B cell (primary cell): ENCODE results near the gene RALY. TPM values are rescaled to one million over a fixed set of nuclear protein-coding genes. Genes with fewer than 3 reads are reported as not detected.

Experiments
- ATAC-seq: fragments of 200-7000 bp; cut with Tn5 transposase; one replicate; pipeline ENCODE4 v1.10.0; 2021; ENCODE audit warnings: low read depth, mild to moderate bottlenecking, moderate number of reproducible peaks, moderate library complexity
- CTCF ChIA-PET: fragments of 350-600 bp; sonication (Branson Sonifier 250); formaldehyde crosslinking; loops from one replicate; lab custom pipeline; 2021; ENCODE audit warnings: antibody characterized with exemption, inconsistent platforms; lab: Charles Lee
- POLR2A ChIA-PET: fragments of 350-600 bp; sonication (Branson Sonifier 250); formaldehyde crosslinking; loops from one replicate; lab custom pipeline; 2021; ENCODE audit warnings: antibody characterized with exemption; lab: Charles Lee
- DNase-seq: peaks from one replicate; pipeline ENCODE4 v3.0.0; 2013
- H2AFZ ChIP-seq: 2 replicates; pipeline ENCODE4 v1.6.1; 2012; ENCODE audit warnings: mild to moderate bottlenecking, low read depth, low read length; ENCODE audit not compliant: insufficient read depth, poor library complexity, severe bottlenecking
- H3K27ac ChIP-seq, 2 donors: 1 replicate in 1 of 2; 2 replicates in 1 of 2; pipeline ENCODE4 v1.5.1; 2012 to 2013; ENCODE audit warnings: low read length in 2 of 2, mild to moderate bottlenecking in 2 of 2, moderate library complexity in 1 of 2
- H3K27me3 ChIP-seq, 4 experiments: fragments of 200-600 bp in 1 of 4; sonication (generic) in 1 of 4; replicated peaks in 1 of 4; 1 replicate in 2 of 4; 2 replicates in 2 of 4; pipeline versions ENCODE4 v1.6.1 to v1.7.0; 2013 to 2016; ENCODE audit warnings: low read length in 3 of 4, mild to moderate bottlenecking in 2 of 4, mixed read lengths in 1 of 4, moderate library complexity in 1 of 4; ENCODE audit not compliant: insufficient read depth in 4 of 4, control insufficient read depth in 3 of 4; ENCODE audit errors: control extremely low read depth in 1 of 4
- H3K36me3 ChIP-seq, 2 experiments: replicated peaks in 1 of 2; 1 replicate in 1 of 2; 2 replicates in 1 of 2; pipeline versions ENCODE4 v1.6.1 to v1.7.1; 2013; ENCODE audit warnings: low read length in 1 of 2; ENCODE audit not compliant: insufficient read depth in 2 of 2, control insufficient read depth in 1 of 2; ENCODE audit errors: control extremely low read depth in 1 of 2, extremely low read depth in 1 of 2
- H3K4me1 ChIP-seq, 2 donors: fragments of 200-600 bp in 1 of 2; sonication (generic) in 1 of 2; 1 replicate in 1 of 2; 2 replicates in 1 of 2; pipeline versions ENCODE4 v1.5.1 to v1.6.1; 2013 to 2017; ENCODE audit warnings: low read length in 2 of 2; ENCODE audit not compliant: control insufficient read depth in 2 of 2, insufficient read depth in 2 of 2
- H3K4me2 ChIP-seq: replicated peaks from 2 replicates; pipeline ENCODE3; 2012; ENCODE audit warnings: mild to moderate bottlenecking, low read depth, low read length; ENCODE audit not compliant: poor library complexity, severe bottlenecking
- H3K4me3 ChIP-seq, 5 experiments: fragments of 200-600 bp in 1 of 5; sonication (generic) in 1 of 5; 1 replicate in 3 of 5; 2 replicates in 2 of 5; pipeline versions ENCODE4 v1.5.1 to v1.7.0; 2011 to 2016; ENCODE audit warnings: low read length in 4 of 5, mild to moderate bottlenecking in 4 of 5, low read depth in 2 of 5, control low read depth in 1 of 5, moderate library complexity in 1 of 5; ENCODE audit not compliant: insufficient read depth in 1 of 5; ENCODE audit errors: control extremely low read depth in 1 of 5, extremely low read depth in 1 of 5
- H3K79me2 ChIP-seq: fragments of 200-600 bp; sonication (generic); one replicate; pipeline ENCODE4 v1.6.0; 2016; ENCODE audit warnings: low read length; ENCODE audit not compliant: control insufficient read depth, insufficient read depth
- H3K9ac ChIP-seq: fragments of 200-600 bp; sonication (generic); 2 replicates; pipeline ENCODE4 v1.6.1; 2017; ENCODE audit warnings: mild to moderate bottlenecking, low read length, moderate library complexity
- H3K9me3 ChIP-seq, 3 donors: one replicate each; pipeline versions ENCODE4 v1.6.1 to v1.7.1; 2013; ENCODE audit warnings: low read length in 2 of 3; ENCODE audit not compliant: control insufficient read depth in 2 of 3, insufficient read depth in 1 of 3; ENCODE audit errors: control extremely low read depth in 1 of 3
- H4K20me1 ChIP-seq: 2 replicates; pipeline ENCODE4 v1.6.0; 2012; ENCODE audit warnings: mild to moderate bottlenecking, low read length; ENCODE audit not compliant: insufficient read depth, control insufficient read depth, poor library complexity, severe bottlenecking
- H3K27ac Mint-ChIP-seq: one replicate; pipeline ENCODE4 v1.8.0; 2021; ENCODE audit warnings: mixed read lengths
- H3K27me3 Mint-ChIP-seq: one replicate; pipeline ENCODE4 v1.8.0; 2021; ENCODE audit warnings: mixed read lengths
- H3K4me1 Mint-ChIP-seq: one replicate; pipeline ENCODE4 v1.8.0; 2021; ENCODE audit warnings: mixed read lengths
- H3K4me3 Mint-ChIP-seq: one replicate; pipeline ENCODE4 v1.8.0; 2021; ENCODE audit warnings: mixed read lengths
- H3K9me3 Mint-ChIP-seq: one replicate; pipeline ENCODE4 v1.8.0; 2022; ENCODE audit warnings: mixed read lengths; ENCODE audit not compliant: insufficient read depth
- CTCF ChIP-seq: fragments of 200-600 bp; IDR thresholded peaks from one replicate; pipeline ENCODE4 v1.8.0; 2022; ENCODE audit warnings: antibody characterized with exemption, mild to moderate bottlenecking
- EZH2 ChIP-seq: IDR thresholded peaks from 2 replicates; pipeline ENCODE4 v1.6.1; 2012; ENCODE audit warnings: borderline replicate concordance, low read depth, mild to moderate bottlenecking, moderate library complexity, low read length; ENCODE audit not compliant: insufficient read depth, poor library complexity, severe bottlenecking
- WGBS: methylation state at CpG from one replicate; pipeline ENCODE4 v1.1.5; 2013; ENCODE audit warnings: missing lambda C conversion rate; ENCODE audit not compliant: insufficient coverage; 5-methylcytosine and 5-hydroxymethylcytosine counted together
- intact Hi-C: fragments of 100-400 bp; cut with micrococcal nuclease; formaldehyde crosslinking; loops from one replicate; pipeline ENCODE4 v1.10.0; 2022
- polyA plus RNA-seq: library from polyadenylated mRNA; depleted of rRNA; stranded (reverse); fragments of >200 nt; gene quantifications from 2 replicates; pipeline ENCODE4 v1.2.3, GENCODE V29; 2012
- total RNA-seq, 2 donors: library from RNA; stranded (reverse); fragments of 120-200 nt in 1 of 2; gene quantifications; 1 replicate in 1 of 2; 2 replicates in 1 of 2; pipeline versions ENCODE4 v1.2.3 to v1.2.4, GENCODE V29; 2013 to 2022

Gene RALY
- total and polyA plus RNA-seq, 2 donors (not counting 1 experiment from before 2014, with no cell fraction given) = 89.8 to 94.4 TPM

DNA sequence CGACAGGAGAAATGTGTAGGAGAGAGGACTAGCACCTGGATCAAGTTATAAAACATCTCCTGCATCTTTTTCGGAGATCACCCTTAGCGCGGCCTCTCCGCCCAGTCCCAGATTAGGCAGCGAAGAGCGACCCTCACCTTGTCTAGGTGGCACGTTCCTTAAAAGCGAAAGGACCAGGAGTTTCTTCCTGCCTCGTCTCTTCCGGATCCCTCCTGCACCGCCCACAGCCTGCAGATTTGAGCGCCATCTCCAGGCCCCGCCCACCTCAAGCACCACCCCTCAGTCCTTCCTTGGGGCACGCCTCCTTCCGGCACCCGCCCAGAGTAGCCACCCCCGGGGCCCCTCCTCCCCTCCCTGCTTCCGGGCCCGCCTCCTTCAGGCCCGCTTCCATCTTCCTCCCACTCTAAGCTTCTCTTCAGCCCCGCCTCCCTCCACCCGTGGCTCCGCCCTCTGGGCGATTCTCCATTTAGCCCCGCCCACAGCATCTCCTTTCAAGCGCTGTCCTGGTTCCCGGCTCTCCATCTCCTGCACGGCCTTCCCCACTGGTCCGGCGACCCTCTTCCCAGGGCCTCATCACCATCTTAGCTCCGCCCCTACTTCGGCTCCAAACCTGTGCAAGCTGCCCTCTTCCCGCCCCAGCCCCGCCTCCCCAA is 662 bp upstream of the RALY start:
- Histone ChIP-seq H3K9ac (peak overlapping the region; percentile 94), H3K27me3 (no peaks in the 10 kb centered on the region), H3K4me2 (peak overlapping the region; percentile 90), H3K4me1 (peaks cover 40 to 48% of the 10 kb centered on the region in 2 donors), H4K20me1 (peaks cover 43% of the 10 kb centered on the region), H3K9me3 (no peaks in the 10 kb centered on the region), H2AFZ (peak overlapping the region; percentile 97), H3K79me2 (peaks cover 62% of the 10 kb centered on the region), H3K27ac (peak overlapping the region; percentile 90 to 91), H3K4me3 (peak overlapping the region; percentile 94 to 99 (median 98)), H3K36me3 (no peaks in the 10 kb centered on the region)
- DNase-seq (peak; percentile 99), ATAC-seq (peak; percentile 84)
- CTCF ChIA-PET = interaction anchor here (0.5 to 1.6 kb wide), 7 partner anchors 29 to 545 kb away, joined by 3 to 6 read pairs (median 3); partner anchors contain the start of genes CHMP4B, EIF2S2 and PXMP4
- Mint-ChIP-seq H3K9me3 (no peaks in the 10 kb centered on the region), H3K4me3 (peak overlapping the region; percentile 92), H3K27me3 (no peaks in the 10 kb centered on the region), H3K27ac (peak overlapping the region; percentile 99), H3K4me1 (peaks cover 59% of the 10 kb centered on the region)
- WGBS = 0% methylated on average over 35 of the region's 35 CpGs
- POLR2A ChIA-PET = interaction anchor here (0.5 to 2.3 kb wide), 14 partner anchors 29 to 1715 kb away, joined by 3 to 18 read pairs (median 5); partner anchors contain the start of genes ACTL10, CBFA2T2, CDK5RAP1 and CHMP4B
- intact Hi-C loops = loop anchor here (1.0 to 10.0 kb wide), 9 partner anchors 182 to 1549 kb away; partner anchors contain the start of genes ACSS2, ACTL10, CHMP4B and DYNLRB1
- TF ChIP-seq CTCF = no peak
- no peak for TF ChIP-seq EZH2
